Calu3 (cell line): ENCODE results near the gene DNAJC17. TPM values are rescaled to one million over a fixed set of nuclear protein-coding genes. Genes with fewer than 3 reads are reported as not detected.
A peak's percentile ranks its signal among the peaks of the same experiment; 100 is the strongest.

ENCODE experiments used
- BruUV-seq: library from RNA; stranded (reverse); fragments of 400-500 nt; replicated peaks from 2 replicates; lab custom pipeline; 2021; lab: Mats Ljungman, UMichigan
- CTCF ChIA-PET: fragments of 300-600 bp; sonication (Branson Sonifier 250); formaldehyde crosslinking; loops from one replicate; lab custom pipeline; 2022; ENCODE audit warnings: antibody characterized with exemption; lab: Charles Lee
- DNase-seq: peaks from one replicate; pipeline ENCODE4 v3.0.0; 2022
- H3K27ac Mint-ChIP-seq: one replicate; pipeline ENCODE4 v1.8.0; 2022; ENCODE audit warnings: mixed read lengths; ENCODE audit not compliant: unreplicated experiment
- H3K27me3 Mint-ChIP-seq: one replicate; pipeline ENCODE4 v1.8.0; 2022; ENCODE audit warnings: mixed read lengths; ENCODE audit not compliant: unreplicated experiment
- H3K36me3 Mint-ChIP-seq: one replicate; pipeline ENCODE4 v1.8.0; 2022; ENCODE audit warnings: mild to moderate bottlenecking, moderate library complexity, mixed read lengths; ENCODE audit not compliant: insufficient read depth, unreplicated experiment
- H3K4me1 Mint-ChIP-seq: one replicate; pipeline ENCODE4 v1.8.0; 2022; ENCODE audit warnings: mild to moderate bottlenecking, low read depth, mixed read lengths; ENCODE audit not compliant: unreplicated experiment
- H3K4me3 Mint-ChIP-seq: one replicate; pipeline ENCODE4 v1.8.0; 2022; ENCODE audit warnings: mild to moderate bottlenecking, low read depth, moderate library complexity, mixed read lengths; ENCODE audit not compliant: unreplicated experiment
- H3K9me3 Mint-ChIP-seq: one replicate; pipeline ENCODE4 v1.8.0; 2022; ENCODE audit warnings: low read depth, mixed read lengths; ENCODE audit not compliant: unreplicated experiment
- intact Hi-C: fragments of 100-400 bp; cut with micrococcal nuclease; formaldehyde crosslinking; loops from one replicate; pipeline ENCODE4 v1.10.0; 2022; ENCODE audit not compliant: unreplicated experiment
- total RNA-seq: library from RNA; stranded (reverse); gene quantifications from 2 replicates; pipeline ENCODE4 v1.2.3, GENCODE V29; 2022
- TF ChIP-seq, protein P1 (sequence below): fragments of 200-600 bp; IDR thresholded peaks from one replicate; pipeline ENCODE4 v1.8.0; 2022; ENCODE audit warnings: antibody characterized with exemption; ENCODE audit not compliant: unreplicated experiment

DNAJC17 gene
- total RNA-seq, 1 experiment from 2014 or later = 17.4 TPM

DNA sequence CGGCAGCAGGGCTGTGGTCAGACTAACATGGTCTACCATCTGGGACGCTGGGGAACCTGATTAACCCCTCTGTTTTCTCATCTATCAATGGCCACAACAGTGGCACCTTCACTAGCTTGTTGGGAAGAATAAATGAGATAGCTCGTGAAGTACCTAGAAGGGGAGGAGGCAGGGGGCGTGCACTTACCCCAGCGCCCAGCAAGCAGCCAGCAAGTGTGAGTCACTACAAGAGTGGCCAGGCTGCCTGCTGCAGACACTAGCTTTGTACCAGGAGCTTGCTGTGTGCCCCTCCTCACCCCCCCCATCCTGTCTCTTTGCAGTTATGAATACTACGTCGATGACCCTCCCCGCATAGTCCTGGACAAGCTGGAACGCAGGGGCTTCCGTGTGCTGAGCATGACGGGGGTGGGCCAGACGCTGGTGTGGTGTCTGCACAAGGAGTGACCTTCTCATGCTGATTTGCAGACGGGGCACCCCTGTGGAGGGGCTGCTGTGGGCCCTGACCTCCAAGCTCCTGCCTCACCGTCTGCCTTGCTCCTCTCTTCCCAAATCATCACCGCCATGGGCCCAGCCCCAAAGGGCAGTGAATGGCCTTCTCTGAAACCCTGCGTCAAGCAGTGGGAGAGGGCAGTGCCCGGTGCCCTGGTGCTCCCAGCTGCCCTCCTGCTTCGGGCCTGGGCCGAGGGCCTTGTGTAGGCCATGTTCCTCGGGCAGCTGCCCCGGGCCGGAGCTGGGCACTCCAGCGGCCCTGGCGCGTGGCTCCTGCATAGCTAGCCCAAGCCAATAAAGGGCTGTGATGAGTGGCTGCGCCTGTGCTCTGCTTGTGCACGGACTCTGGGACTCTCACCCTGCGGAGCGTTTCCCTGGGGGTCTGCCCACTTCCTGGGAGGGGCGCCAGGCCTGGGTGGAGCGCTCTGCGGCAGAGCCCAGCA, 40.1 kb downstream of the DNAJC17 start:
- Mint-ChIP-seq H3K27me3 (no peaks in the 10 kb centered on the region), H3K36me3 (peaks cover 29% of the 10 kb centered on the region), H3K4me3 (no peak overlapping the region), H3K4me1 (peaks cover 22% of the 10 kb centered on the region), H3K9me3 (no peaks in the 10 kb centered on the region), H3K27ac (no peak overlapping the region)
- intact Hi-C loops = no loop called here
- BruUV-seq = no TSS peak
- TF ChIP-seq, protein P1, sequence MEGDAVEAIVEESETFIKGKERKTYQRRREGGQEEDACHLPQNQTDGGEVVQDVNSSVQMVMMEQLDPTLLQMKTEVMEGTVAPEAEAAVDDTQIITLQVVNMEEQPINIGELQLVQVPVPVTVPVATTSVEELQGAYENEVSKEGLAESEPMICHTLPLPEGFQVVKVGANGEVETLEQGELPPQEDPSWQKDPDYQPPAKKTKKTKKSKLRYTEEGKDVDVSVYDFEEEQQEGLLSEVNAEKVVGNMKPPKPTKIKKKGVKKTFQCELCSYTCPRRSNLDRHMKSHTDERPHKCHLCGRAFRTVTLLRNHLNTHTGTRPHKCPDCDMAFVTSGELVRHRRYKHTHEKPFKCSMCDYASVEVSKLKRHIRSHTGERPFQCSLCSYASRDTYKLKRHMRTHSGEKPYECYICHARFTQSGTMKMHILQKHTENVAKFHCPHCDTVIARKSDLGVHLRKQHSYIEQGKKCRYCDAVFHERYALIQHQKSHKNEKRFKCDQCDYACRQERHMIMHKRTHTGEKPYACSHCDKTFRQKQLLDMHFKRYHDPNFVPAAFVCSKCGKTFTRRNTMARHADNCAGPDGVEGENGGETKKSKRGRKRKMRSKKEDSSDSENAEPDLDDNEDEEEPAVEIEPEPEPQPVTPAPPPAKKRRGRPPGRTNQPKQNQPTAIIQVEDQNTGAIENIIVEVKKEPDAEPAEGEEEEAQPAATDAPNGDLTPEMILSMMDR = no peak
- DNase-seq = no peak
- CTCF ChIA-PET = interaction anchor here (0.6 kb wide), 1 partner anchor 780 kb away, joined by 3 read pairs; no protein-coding TSS in a partner anchor

GRCh38 chr15:40766194-40766815, 41.0 kb downstream of the DNAJC17 start:
- H3K4me3 Mint-ChIP-seq = no peak overlapping the region
- no peak overlapping the region for H3K27ac Mint-ChIP-seq
- peaks cover 22% of the 10 kb centered on the region for H3K4me1 Mint-ChIP-seq
- CTCF ChIA-PET = interaction anchor here (0.6 kb wide), 1 partner anchor 781 kb away, joined by 3 read pairs; no protein-coding TSS in a partner anchor
- DNase-seq = no peak
- no TSS peak for BruUV-seq
- H3K27me3 Mint-ChIP-seq = no peaks in the 10 kb centered on the region
- H3K36me3 Mint-ChIP-seq = peaks cover 24% of the 10 kb centered on the region
- intact Hi-C loops = no loop called here
- H3K9me3 Mint-ChIP-seq = no peaks in the 10 kb centered on the region
- TF ChIP-seq, protein P1 = no peak

- peak overlapping the region; percentile 60 for H3K4me3 Mint-ChIP-seq
- no peak overlapping the region for H3K27ac Mint-ChIP-seq
- TF ChIP-seq, protein P1 = no peak
- no TSS peak for BruUV-seq
- peaks cover 13% of the 10 kb centered on the region for H3K4me1 Mint-ChIP-seq
- no peaks in the 10 kb centered on the region for H3K9me3 Mint-ChIP-seq
- H3K27me3 Mint-ChIP-seq = no peaks in the 10 kb centered on the region
- intact Hi-C loops = no loop called here
- peaks cover 17% of the 10 kb centered on the region for H3K36me3 Mint-ChIP-seq
- no peak for DNase-seq
- CTCF ChIA-PET = interaction anchor here (0.6 kb wide), 1 partner anchor 321 kb away, joined by 3 read pairs; no protein-coding TSS in a partner anchor
Measured at GRCh38 chr15:40764629-40765103, 42.6 kb downstream of the DNAJC17 start.

DNA sequence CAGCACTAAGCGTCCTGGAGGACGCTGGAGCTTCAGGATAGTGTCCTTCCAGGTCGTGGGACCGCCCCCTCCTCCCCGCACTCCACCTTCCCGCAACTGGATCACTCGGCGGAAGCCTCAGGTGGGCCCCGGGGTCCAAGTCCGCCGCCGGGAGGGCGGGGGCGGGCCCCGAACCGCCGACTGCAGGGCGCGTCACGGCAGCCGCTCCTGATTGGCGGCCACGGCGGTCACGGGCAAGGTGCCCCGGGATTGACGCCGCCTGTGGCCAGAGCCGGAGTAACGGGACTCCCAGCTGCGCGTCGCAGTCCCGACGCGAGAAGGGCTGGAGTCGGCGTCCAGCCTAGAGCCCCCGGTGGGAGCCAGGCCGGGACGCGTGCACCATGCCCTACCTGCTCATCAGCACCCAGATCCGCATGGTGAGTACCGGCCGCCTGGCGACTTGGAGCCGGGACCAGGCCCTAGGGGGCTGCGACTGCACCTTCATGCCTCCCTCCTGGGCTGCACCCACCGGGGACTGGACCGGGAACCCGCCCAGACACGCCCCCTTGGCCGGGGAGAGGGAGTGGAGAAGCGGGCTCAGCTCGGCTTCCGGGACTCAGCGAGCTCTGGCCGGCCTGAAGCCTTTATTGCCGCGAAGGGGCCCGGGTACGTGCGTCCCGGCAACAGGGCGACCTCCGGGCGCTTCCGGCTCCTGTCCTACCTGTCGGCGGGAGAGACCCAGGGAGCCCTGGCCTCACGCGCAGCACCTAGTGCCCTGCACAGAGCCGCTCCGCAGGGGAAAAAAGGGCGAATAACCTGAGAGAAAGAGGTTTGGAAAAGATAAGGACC, 43.3 kb downstream of the DNAJC17 start, which contains the start of gene GCHFR:
GCHFR (plus strand) TSS at position 268 of the 828 bp plus-strand sequence; CDS start at position 381, 113 bp downstream.
- H3K36me3 Mint-ChIP-seq = peaks cover 12% of the 10 kb centered on the region
- H3K27ac Mint-ChIP-seq = no peak within 1 kb of the TSS
- peaks cover 7% of the 10 kb centered on the region for H3K4me1 Mint-ChIP-seq
- TF ChIP-seq, protein P1 = no peak
- H3K4me3 Mint-ChIP-seq = peak within 1 kb of the TSS; percentile 60
- no peaks in the 10 kb centered on the region for H3K9me3 Mint-ChIP-seq
- H3K27me3 Mint-ChIP-seq = no peaks in the 10 kb centered on the region
- peak; percentile 70 for DNase-seq
- CTCF ChIA-PET = no interaction called here
- intact Hi-C loops = no loop called here
- no TSS peak for BruUV-seq
